Measurements from ENCODE around the gene INTS12.

INTS12 gene

DNA sequence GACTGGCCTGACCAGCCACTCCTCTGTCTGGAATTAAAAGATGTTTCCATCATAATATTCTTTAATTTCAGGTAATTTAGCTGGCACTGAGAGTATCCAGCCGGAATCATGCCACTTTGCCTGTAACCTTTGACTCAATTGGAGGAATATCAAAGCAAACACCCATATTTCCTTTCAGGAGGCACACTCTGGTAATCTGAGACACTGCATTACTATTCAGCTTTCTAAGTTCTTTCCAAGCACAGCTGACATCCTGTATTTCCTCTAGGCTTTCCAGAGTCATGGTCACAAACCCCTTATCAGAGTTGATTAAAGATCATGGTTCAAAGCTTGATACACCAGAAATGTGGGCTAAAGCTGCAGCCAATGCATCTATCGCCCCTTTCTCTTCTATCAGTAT lies 29.3 kb downstream of the INTS12 start:
- DNase-seq, result no peak

DNA sequence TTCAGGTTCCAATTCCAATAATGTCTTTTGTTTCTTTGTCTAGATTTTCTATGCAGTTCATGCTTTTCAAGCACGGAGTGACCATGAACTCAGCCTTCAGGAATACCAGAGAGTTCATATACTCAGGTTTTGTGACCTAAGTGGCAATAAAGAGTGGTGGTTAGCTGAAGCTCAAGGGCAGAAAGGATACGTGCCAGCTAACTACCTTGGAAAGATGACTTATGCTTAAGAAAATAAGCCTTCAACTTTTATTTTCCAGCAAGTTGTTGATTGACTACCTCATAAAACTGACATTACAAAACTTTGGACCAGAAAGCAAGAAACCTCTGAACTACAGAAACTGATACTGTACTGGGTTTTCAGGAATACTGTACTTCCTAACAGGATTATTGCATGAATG lies 30.8 kb downstream of the INTS12 start:
- no peak for DNase-seq

- no peak for DNase-seq
Measured at GRCh38 chr4:105674011-105674410, 34.5 kb downstream of the INTS12 start.

DNA sequence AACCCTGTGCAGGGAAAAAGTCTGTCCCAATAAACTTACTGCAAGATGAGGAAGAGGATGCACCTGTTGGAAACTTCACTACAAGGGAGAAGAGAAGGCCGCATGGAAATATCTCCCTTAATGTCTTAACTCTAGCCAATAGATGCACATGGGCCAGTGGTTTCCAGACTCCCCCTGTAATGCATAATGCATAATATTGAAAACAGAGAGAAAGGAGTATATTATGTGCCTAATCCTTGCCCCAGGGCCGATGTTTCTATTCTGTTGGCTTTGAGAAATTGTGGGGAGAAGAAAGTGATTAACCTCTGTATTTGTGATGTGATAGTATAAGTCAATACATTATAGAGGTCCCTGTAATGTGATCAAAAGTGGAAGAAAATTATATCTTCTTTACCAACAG lies 37.2 kb downstream of the INTS12 start:
- no peak for DNase-seq

DNA sequence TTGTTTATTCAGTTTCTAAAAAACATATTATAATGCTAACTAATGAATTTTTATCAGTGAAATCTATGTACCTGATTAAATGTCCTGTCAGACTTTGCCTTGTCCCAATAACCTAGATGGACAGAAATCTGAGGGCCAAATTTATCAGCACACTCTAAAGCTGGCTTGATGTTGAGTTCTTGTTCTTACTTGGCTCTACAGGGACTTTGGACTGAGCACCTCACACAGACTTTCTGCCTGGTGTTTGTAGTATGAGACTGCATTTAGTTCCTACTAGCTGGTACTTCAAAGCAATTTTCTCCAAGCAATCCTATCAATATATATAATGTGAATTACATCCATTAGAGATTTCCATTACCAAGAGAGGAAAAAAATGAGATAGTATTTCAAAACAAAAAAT lies 37.8 kb downstream of the INTS12 start:
- no peak for DNase-seq

- DNase-seq, result no peak
Measured at GRCh38 chr4:105666693-105667092, 41.8 kb downstream of the INTS12 start.

DNA sequence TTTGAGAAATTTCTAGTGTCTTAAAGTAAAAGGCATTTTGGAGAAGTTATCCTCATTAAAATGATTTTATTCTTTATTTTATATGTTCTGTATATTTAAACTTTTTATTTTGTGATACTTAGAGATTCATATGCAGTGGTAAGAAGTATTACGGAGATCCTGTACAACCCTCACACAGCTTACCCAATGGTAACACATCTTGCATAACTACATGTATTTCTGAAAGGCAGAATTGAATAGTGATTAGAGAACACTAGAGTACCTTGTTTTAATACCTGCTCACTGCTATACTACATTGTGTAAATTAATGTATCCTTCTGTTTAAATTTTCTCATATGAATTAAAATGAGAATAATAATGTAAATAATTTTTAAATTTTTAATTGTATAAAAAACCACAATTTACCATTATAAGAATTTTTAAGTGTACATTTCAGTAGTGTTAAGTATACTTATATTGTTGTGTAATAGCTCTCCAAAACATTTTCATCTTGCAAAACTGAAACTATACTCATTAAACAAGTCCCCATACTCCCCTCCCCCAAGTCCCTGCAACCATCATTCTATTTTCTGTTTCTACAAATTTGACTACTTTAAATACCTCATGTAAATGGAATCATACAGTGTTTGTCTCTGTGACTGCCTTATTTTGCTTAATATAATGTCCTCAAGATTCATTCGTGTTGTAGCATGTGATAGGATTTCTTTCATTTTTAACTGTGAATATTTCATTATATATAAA lies 45.4 kb downstream of the INTS12 start:
- DNase-seq, result no peak

DNA sequence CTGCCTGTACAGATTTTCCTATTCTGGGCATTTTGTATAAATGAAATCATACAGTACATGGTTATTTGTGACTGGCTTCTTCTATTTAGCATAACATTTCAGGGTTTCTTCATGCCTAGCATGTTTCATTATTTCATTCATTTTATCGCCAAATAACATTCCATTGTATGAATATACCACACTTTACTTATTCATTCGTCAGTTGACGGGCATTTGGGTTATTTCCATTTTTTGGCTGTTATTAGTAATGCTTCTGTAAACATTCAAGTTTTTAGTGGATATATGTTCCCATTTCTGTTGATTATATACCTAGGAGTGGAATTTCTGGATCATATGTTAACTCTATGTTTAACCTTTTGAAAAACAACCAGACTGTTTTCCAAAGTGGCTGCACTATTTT lies 47.5 kb downstream of the INTS12 start:
- DNase-seq, result no peak

- DNase-seq, result no peak
Measured at GRCh38 chr4:105659190-105659589, 49.3 kb downstream of the INTS12 start.

DNA sequence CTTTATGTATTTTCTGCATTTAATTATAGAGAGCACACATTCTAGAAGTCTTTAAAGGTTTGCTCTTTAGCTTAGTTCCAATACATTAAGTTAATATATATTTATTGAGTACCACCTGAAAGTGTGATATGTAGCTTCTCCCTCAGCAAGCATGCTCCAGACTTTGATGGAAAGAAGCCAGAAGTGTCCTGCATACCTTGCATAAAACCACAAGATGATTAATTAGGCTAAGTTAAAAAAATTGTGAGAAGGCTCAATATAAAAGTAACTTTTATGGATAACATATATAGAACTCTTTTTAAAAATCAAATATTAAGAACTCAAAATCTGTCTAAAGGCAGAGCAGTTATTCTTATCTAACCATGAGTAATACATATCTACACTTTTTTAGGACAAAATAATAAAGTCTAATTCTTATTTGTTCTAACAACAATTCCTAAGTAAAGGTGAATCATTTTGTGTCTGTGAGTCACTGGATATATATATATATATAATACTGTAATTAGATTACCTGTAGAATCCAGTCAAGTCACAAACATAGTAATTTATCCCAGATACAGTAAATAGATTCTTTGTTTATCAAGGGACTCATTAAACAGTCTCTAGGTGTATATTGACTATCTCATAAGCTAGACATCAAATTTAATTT lies 51.2 kb downstream of the INTS12 start:
- no peak for DNase-seq

- no peak for DNase-seq
Measured at GRCh38 chr4:105652286-105652888, 56.1 kb downstream of the INTS12 start.

DNA sequence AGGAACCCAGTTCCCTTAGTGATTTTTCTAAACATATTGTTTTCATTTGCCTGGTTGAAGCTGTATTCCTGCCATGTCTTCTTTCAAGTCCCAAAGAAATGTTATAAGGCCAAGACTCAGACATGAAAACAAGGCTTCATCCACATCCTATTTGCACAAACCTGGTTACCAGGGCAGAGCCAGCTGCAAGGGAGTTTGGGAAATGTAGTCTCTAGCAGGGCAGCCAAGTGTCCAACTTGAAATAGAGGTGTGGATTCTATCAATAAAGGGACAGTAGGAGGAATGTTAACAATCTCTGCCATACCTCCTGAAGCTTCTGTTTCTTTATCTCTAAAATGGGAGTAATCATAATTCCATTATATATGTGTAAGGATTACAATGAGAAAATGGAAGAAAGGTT lies 56.6 kb downstream of the INTS12 start:
- no peak for DNase-seq

DNA sequence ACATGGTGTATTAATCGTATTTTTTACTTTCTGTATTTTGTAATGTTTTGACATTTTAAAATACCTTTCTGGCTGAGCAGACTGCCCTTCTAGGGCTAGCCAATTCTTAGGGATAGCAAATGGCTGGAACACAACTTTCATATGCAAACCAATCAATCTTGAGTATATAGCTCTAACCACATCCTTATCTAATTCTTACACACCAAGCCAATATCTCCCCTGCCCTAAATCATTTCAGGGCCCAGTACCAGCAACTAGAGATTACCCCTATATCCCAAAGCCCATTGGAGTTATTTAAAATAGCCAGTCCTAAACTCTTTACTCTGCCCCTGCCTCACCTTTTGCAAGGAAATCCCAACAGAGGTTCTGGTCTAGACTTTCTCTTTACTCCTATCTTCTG lies 58.3 kb downstream of the INTS12 start:
- no peak for DNase-seq

DNA sequence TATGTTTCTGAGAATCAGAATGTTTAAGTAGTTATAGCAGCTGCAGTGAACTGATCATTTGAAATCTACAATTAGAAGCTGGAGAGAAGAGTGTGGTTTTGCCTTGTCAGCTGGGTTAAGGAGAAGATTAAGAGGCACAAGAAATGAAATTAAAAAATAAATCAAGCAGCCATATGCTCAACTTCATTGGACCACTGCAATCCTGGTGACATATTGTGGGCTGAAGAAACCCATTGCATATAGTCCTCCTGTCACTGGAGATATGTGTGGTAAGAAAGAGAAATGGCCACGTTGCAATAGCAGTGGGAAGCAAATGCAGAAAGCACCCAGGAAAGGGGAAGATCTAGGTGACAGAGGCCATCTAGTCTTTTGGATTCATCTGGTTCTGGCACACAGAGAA lies 63.0 kb downstream of the INTS12 start:
- no peak for DNase-seq

GRCh38 chr4:105644257-105644656 lies 64.2 kb downstream of the INTS12 start:
- DNase-seq, result no peak

- no peak for DNase-seq
Measured at GRCh38 chr4:105641845-105642244, 66.6 kb downstream of the INTS12 start.

GRCh38 chr4:105637408-105638176 lies 70.9 kb downstream of the INTS12 start:
- peak; percentile 55 for DNase-seq

DNA sequence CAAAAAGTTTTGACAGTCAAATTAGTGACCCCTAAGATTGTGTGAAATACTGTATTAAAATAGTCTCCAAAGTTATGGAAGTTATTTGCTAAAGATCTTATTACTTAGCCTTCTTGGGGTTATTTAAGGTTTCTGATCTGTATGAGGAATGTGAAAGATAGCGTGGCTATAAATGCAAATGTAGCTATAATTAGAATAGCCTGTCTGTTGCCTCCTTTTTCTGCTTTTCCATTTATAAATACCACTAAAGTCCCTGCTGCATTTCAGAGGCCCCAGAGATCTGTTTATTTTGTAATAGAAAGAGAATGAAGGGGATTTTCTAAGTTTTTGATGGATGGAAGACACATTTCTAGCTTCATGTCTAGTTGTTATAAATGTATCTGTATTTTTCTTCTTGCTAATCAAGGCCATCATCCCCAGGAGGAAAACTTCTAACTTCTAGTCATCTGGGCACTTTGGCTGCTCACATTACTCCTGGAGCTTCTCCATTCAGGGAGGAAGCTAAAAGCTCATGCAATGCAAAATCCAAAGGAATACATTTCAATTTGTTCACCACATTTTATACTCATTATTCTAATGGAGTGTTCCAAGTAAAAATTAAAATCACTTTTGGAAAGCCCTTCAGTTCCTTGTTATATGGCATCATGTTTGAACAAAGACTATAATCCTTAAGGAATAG lies 73.9 kb downstream of the INTS12 start:
- DNase-seq, result no peak

GRCh38 chr4:105633241-105633640 lies 75.2 kb downstream of the INTS12 start:
- no peak for DNase-seq

Measured in NCI-H510A (cell line).